ENCODE results near the gene GPC6.

DNA sequence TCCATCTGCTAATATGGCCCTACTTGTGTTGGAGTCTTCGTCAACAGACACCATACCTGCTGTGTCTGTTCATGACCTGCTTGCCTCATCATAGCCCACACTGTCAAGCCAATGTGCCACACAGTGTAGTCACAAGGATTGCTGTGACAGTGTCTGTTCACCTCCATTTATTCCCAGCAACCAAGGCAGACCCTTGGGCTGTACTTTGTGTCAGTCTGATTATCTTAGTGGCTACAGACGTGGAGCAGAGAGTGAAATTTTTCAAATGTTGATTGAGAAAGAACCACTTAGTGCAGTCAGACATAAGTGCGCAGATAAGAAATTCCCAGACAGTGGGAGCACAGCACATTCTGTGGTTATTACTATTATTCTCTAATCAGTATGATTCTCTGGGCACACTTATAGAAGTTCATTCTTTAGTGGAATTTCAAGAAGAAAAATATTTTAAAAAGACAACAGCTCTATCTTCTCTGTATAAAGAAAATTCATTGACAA, 184.6 kb downstream of the GPC6 start:
- TF ChIP-seq POLR2A (IDR thresholded peaks at IDR 0.05), result no peak
- TF ChIP-seq, protein P1, sequence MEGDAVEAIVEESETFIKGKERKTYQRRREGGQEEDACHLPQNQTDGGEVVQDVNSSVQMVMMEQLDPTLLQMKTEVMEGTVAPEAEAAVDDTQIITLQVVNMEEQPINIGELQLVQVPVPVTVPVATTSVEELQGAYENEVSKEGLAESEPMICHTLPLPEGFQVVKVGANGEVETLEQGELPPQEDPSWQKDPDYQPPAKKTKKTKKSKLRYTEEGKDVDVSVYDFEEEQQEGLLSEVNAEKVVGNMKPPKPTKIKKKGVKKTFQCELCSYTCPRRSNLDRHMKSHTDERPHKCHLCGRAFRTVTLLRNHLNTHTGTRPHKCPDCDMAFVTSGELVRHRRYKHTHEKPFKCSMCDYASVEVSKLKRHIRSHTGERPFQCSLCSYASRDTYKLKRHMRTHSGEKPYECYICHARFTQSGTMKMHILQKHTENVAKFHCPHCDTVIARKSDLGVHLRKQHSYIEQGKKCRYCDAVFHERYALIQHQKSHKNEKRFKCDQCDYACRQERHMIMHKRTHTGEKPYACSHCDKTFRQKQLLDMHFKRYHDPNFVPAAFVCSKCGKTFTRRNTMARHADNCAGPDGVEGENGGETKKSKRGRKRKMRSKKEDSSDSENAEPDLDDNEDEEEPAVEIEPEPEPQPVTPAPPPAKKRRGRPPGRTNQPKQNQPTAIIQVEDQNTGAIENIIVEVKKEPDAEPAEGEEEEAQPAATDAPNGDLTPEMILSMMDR (IDR thresholded peaks at IDR 0.05), result no peak

All from vagina (tissue), 2 donors.